GM19455 (cell line): ENCODE measurements around the gene AQP10.
"Not testable (repeated sequence)": the region's sequence is repeated elsewhere in the genome, so short reads cannot be mapped to it uniquely, and the experiment has no call there.

Source experiments
- ATAC-seq: cut with Tn5 transposase; IDR thresholded peaks from one replicate; pipeline ENCODE4 v1.9.1; 2021; ENCODE audit not compliant: unreplicated experiment

The AQP10 gene

DNA sequence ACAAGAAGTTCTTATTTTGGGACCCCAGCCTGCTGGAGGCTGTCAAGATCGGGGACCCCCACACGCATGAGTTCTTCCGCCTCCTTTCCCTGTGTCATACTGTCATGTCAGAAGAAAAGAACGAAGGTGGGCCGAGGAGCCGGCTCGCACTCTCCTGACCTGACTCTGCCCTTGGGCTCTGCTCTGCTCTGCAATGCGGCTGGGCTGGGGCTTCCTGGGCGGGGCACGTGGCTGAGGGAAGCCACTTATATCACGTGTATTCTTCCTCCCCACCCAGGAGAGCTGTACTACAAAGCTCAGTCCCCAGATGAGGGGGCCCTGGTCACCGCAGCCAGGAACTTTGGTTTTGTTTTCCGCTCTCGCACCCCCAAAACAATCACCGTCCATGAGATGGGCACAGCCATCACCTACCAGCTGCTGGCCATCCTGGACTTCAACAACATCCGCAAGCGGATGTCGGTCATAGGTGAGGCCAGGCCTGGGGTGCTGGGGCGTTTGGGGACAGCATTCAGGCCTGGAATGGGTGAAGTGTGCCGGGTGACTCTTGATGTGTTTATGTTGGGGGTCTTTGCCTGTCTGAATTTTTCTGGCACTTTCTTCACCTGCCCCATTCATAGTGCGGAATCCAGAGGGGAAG is 22.1 kb downstream of the AQP10 start:
- ATAC-seq = no peak

- no peak for ATAC-seq
Observed at GRCh38 chr1:154344977-154345837, 24.3 kb downstream of the AQP10 start.

- ATAC-seq = no peak
Observed at GRCh38 chr1:154346276-154346917, 25.5 kb downstream of the AQP10 start.

DNA sequence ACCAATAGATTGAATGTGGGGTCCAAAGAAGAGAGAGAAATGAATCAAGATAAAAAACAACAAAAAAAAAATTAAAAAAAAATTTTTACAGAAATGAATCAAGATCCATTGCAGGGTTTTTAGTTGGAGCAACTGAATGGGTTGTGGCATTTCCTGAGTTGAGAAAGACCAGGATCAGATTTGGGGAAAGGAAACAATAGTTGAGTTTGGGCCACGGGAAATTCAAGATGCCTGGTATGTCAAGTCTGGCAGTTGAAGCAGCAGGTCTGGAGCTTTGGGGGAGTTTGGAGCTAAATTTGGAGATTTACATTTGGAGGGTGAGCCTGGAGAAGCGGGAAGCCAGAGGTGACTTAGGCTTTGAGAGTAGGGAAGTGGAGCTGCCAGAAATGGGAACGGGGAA is 27.1 kb downstream of the AQP10 start:
- no peak for ATAC-seq

- no peak for ATAC-seq
Observed at GRCh38 chr1:154348429-154349076, 27.7 kb downstream of the AQP10 start.

DNA sequence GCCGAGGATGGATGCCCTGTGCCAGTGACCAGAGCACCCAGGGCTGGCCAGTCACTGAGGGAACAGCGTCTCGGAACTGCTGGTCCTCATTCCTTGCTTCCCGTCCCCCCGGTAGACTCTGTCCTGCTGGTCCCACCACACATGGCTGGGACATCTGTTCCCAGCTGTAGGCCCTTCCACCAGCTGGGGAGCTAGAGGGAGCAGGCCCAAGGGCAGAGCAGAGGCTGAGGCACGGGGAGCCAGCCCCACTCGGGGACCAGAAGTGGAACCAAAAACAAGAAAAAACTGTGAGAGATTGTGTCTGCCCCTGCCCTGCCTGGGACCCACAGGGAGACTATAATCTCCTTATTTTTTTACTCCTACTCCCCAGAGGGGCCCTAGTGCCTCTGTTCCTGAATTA is 28.2 kb downstream of the AQP10 start:
- ATAC-seq = no peak

- ATAC-seq = no peak
Observed at GRCh38 chr1:154350383-154350782, 29.5 kb downstream of the AQP10 start.

- ATAC-seq = no peak
Observed at GRCh38 chr1:154351363-154352068, 30.6 kb downstream of the AQP10 start.

GRCh38 chr1:154352245-154352580 is 31.3 kb downstream of the AQP10 start:
- no peak for ATAC-seq

DNA sequence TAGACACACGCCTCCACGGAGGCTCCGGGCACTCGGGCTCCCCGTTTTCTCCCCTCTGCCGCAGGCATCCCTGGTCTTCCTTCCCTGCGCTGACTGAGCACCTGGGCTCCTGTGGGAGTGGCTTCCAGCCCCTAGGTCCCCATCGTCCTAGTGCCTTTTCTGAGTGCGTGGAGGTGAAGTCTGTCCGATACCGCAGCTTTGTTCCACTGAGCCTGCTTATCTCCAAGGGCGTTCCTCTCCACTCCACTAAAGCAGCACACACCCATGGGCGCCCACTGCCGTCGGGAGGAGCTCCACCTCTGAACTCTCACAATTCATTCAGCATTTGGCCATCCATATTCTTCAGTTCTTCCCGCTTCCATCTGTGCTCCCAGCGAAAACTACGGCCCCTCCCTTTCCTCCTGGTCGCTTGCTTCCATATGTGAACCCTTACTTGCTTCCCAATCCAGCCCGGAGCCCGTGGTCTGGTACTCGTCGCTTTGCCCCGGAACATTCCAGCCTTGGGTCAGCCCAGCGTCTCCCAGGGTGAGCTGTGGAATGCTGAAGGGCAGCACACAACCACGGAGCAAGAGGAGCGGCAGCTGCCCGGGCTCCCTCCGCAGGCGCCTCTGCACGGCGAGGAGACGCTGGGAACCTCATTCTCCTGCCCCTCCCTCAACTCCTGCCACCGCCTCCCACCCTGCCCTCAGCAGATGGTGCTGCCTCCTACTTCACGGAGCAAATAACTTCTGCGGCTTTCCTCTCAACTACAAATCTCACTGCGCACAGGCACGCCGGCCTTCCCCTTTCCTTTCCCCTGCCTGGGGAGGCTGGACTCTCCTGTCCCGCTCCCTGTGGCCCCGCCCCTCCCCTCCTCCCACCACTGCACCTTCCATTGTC is 31.9 kb downstream of the AQP10 start:
- ATAC-seq = no peak

- no peak for ATAC-seq
Observed at GRCh38 chr1:154353460-154353904, 32.6 kb downstream of the AQP10 start.

DNA sequence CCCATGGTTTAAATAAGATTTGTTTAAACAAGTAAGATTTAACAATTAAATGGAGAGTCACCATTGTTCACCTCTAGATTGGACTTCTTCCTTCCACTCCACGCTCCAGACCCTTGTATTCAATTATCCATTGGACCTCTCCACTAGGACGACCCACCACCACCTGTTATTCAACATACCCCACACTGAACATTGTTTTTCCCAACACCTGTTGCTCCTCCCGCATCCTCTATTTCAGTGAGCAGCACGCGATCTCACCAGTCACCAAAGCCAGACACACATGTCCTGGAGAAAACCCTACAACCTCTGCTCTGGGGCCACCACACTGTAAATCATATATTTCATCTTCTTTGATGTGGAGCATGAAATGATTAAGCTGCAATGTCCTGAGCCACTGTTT is 33.1 kb downstream of the AQP10 start:
- no peak for ATAC-seq

DNA sequence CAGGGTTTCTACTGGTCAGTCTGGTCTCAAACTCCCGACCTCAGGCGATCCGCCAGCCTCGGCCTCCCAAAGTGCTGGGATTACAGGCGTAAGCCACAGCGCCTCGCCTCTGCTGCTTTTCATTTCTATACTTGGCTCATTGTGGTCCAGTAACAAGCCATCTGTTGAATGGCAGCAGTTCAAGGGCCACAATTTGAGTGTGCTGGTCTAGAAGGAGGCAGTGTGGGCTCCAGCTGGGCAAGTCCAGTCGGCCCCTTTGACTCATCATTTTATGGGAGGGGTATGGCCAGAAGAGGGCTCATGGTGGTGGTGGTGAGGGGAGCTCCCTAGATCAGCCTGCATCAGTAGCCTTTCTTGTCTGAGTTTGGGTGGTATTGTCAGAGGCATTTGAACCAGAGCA is 37.6 kb downstream of the AQP10 start:
- ATAC-seq = no peak

- no peak for ATAC-seq
Observed at GRCh38 chr1:154360288-154360687, 39.4 kb downstream of the AQP10 start.

DNA sequence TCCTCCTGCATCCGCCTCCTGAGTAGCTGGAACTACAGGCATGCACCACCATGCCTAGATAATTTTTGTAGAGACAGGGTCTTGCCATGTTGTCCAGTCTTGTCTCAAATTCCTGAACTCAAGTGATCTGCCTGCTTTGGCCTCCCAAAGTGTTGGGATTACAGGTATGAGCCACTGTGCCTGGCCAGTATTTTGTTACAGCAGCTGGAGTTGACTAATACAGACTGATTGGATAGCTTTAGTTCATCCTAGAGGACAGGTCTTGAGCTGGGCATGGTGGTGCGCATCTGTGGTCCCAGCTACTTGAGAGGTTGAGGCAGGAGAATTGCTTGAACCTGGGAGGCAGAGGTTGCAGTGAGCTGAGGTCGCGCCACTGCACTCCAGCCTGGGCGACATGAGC is 40.0 kb downstream of the AQP10 start:
- not testable (repeated sequence) for ATAC-seq

- no peak for ATAC-seq
Observed at GRCh38 chr1:154361357-154361756, 40.5 kb downstream of the AQP10 start.

GRCh38 chr1:154371436-154371835 is 50.5 kb downstream of the AQP10 start:
- ATAC-seq = no peak

DNA sequence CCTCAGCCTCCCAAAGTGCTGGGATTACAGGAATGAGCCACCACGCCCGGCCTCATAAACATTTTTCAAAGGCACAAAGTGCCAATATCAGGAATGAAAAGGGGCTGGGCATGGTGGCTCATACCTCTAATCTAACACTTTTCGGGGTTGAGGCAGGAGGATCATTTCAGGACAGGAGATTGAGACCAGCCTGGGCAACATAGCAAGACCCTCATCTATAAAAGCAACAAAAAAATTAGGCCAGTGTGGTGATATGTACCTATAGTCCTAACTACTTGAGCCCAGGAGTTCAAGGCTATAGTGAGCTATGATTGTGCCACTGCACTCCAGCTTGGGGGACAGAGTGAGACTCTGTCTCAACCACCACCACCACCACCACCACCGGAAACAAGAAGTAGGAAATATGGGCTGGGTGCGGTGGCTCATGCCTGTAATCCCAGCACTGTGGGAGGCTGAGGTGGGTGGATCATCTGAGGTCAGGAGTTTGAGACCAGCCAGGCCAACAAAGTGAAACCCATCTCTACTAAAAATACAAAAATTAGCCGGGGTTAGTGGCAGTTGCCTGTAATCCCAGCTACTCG is 53.0 kb downstream of the AQP10 start:
- not testable (repeated sequence) for ATAC-seq
